Vagina (tissue), 2 donors: ENCODE results near the gene IL11.

Experiments
- CTCF ChIP-seq, 3 experiments: fragments of 450-650 bp in 2 of 3; fragments of 200-600 bp in 1 of 3; sonication (generic) in 1 of 3; IDR thresholded peaks; one replicate each; pipeline ENCODE4 v1.5.1; 2017 to 2019; ENCODE audit warnings: antibody characterized with exemption in 3 of 3, mild to moderate bottlenecking in 2 of 3, moderate library complexity in 2 of 3
- POLR2A ChIP-seq, 2 donors: fragments of 450-650 bp; IDR thresholded peaks; one replicate each; pipeline ENCODE4 v1.6.1; 2017; ENCODE audit warnings: antibody characterized with exemption in 2 of 2, mild to moderate bottlenecking in 2 of 2, moderate library complexity in 2 of 2
- POLR2AphosphoS5 ChIP-seq, 2 donors: sonication (generic); formaldehyde crosslinking; IDR thresholded peaks; one replicate each; pipeline ENCODE4 v1.9.0; 2017; ENCODE audit warnings: antibody characterized with exemption in 2 of 2, mild to moderate bottlenecking in 2 of 2, low read depth in 1 of 2; ENCODE audit not compliant: insufficient read depth in 1 of 2

GRCh38 chr19:55339889-55340783 is 30.1 kb downstream of the IL11 start:
- no peak for TF ChIP-seq CTCF (IDR thresholded peaks at IDR 0.05)
- TF ChIP-seq POLR2A (IDR thresholded peaks at IDR 0.05): peak in 1 of 2 donors; percentile 93
- TF ChIP-seq POLR2AphosphoS5 (IDR thresholded peaks at IDR 0.05; ENCODE audit: insufficient read depth in 1 of 2, low read depth in 1 of 2): no peak
